NCI-H1436 treated with DMSO at 0.1 percent for 48 hours (cell line): Measurements from ENCODE around the gene DISP3.

Experiments used
- DNase-seq: peaks from one replicate; lab custom pipeline; 2025; lab: John Stamatoyannopoulos, UW

The DISP3 gene

GRCh38 chr1:11461531-11462137 lies 17.3 kb upstream of the DISP3 start:
- no peak for DNase-seq

- no peak for DNase-seq
Measured at GRCh38 chr1:11462224-11462923, 16.6 kb upstream of the DISP3 start.

GRCh38 chr1:11463177-11463576 lies 15.8 kb upstream of the DISP3 start:
- DNase-seq, result no peak

GRCh38 chr1:11465307-11465706 lies 13.6 kb upstream of the DISP3 start:
- DNase-seq, result no peak

GRCh38 chr1:11466416-11466815 lies 12.5 kb upstream of the DISP3 start:
- no peak for DNase-seq

- DNase-seq, result no peak
Measured at GRCh38 chr1:11468878-11469277, 10.1 kb upstream of the DISP3 start.

- no peak for DNase-seq
Measured at GRCh38 chr1:11470912-11471311, 8.0 kb upstream of the DISP3 start.

- no peak for DNase-seq
Measured at GRCh38 chr1:11471473-11471872, 7.5 kb upstream of the DISP3 start.

GRCh38 chr1:11472284-11472683 lies 6.7 kb upstream of the DISP3 start:
- DNase-seq, result no peak

- DNase-seq, result no peak
Measured at GRCh38 chr1:11472741-11473140, 6.2 kb upstream of the DISP3 start.

GRCh38 chr1:11473491-11474034 lies 5.4 kb upstream of the DISP3 start:
- no peak for DNase-seq

GRCh38 chr1:11474826-11475225 lies 4.1 kb upstream of the DISP3 start:
- DNase-seq, result no peak

GRCh38 chr1:11475748-11476147 lies 3.2 kb upstream of the DISP3 start:
- DNase-seq, result no peak

- no peak for DNase-seq
Measured at GRCh38 chr1:11479375-11479979, 522 bp downstream of the DISP3 start.

- DNase-seq, result no peak
Measured at GRCh38 chr1:11481019-11481418, 2.1 kb downstream of the DISP3 start.

GRCh38 chr1:11482198-11482597 lies 3.2 kb downstream of the DISP3 start:
- no peak for DNase-seq

GRCh38 chr1:11482701-11483479 lies 3.9 kb downstream of the DISP3 start:
- no peak for DNase-seq

- no peak for DNase-seq
Measured at GRCh38 chr1:11483581-11484320, 4.8 kb downstream of the DISP3 start.

GRCh38 chr1:11484321-11484655 lies 5.3 kb downstream of the DISP3 start:
- DNase-seq, result no peak

GRCh38 chr1:11485191-11485590 lies 6.2 kb downstream of the DISP3 start:
- DNase-seq, result no peak

- no peak for DNase-seq
Measured at GRCh38 chr1:11486231-11487009, 7.5 kb downstream of the DISP3 start.
